Erythroblast (primary cell): ENCODE data around the gene HIC2.

Experiments
- GATA1 ChIP-seq: IDR thresholded peaks from 2 replicates; pipeline ENCODE4 v1.6.1; 2011; ENCODE audit warnings: low read depth, mild to moderate bottlenecking, control low read depth, low read length, moderate library complexity
- POLR2A ChIP-seq: IDR thresholded peaks from 2 replicates; pipeline ENCODE4 v1.6.1; 2011; ENCODE audit warnings: mild to moderate bottlenecking, low read length

- TF ChIP-seq POLR2A (no peak), GATA1 (no peak)
Measured at GRCh38 chr22:21446128-21446826, 29.1 kb downstream of the HIC2 start.
